MV-4-11 (cell line): ENCODE measurements around the gene SYNRG.

Experiments used
- DNase-seq: peaks from one replicate; lab custom pipeline; 2025; lab: John Stamatoyannopoulos, UW

Gene SYNRG

DNA sequence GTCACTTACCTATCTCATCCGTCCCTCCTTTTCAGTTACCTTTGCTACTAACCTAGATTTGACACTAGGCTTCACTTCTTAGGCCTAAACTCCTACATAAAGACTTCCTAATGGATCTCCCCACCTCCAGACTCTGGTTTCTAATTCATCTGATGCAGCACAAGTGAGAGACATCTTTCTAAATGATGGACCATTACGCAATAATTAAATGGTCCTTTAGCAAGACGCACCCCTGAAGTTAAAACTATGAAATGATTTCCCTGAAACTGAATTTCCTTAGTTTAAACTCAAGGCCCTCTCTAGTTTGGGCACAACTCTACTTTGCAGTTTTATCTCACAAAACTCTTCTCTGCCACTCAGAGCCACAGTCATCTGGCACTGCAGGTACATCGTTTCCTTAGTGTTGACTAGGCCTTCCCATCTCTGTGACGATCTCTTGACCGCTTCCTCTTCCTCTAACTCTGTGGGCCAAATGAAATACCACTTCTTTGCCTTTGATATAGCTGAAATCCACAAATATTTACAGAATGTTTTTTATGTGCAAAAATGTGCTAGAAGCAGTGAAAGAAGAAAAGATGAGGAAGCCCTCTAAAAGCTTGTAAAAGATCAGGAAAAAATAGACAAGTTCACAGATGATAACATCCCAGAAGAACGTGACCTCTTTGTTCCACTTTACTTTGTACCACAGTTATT, 3.3 kb downstream of the SYNRG start:
- peak; percentile 65 for DNase-seq

DNA sequence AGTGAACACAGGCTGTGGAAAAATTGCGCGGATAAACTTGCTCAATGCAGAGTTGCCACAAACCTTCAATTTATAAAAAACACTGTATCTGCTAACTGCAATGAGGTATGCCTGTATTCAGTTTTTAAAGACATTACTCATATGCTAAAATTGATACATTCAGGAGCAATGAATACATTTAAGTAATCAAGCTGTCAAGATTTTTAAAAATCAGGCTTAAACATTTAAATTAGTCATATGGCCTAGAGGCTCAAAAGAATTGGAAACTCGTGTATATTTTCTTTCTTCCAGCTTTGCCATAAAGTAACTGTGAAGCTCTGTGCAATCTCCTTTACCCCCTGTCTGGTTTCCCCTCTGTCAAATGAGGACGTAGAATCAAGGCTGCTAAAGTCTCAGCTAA, 4.1 kb downstream of the SYNRG start:
- no peak for DNase-seq

DNA sequence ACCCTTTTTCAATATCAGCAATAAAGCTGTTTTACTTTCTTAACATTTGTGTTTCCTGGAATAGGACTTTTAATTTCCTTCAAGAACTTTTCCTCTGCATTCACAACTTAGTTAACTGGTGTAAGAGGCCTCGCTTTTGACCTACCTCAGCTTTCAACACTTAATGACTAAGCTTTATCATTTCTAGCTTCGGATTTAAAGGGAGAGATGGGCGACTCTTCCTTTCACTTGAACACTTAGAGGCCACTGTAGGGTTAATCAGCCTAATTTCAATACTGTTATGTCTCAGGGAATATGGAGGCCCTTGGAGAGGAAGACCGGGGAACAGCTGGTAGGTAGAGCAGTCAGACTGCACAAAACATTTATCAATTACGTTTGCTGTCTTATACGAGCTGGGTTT, 4.7 kb downstream of the SYNRG start:
- no peak for DNase-seq

DNA sequence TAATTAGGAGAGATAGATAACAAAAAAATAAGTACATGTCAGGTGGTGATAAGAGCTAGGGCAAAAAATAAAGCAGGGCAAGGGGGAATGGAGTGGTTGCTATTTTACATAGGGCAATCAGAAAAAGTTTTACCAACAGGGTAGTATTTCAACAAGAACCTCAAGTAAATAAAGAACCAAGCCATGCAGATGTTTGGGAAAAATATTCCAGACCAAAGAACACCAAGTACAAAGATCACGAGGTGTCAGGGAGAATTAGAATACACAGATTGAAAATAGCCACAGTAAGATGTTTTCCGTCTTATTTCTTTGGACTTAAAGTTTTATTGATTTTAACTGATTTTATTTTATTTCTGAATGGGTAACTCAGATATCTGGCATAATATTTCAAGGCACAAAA, 11.1 kb downstream of the SYNRG start:
- DNase-seq: no peak

DNA sequence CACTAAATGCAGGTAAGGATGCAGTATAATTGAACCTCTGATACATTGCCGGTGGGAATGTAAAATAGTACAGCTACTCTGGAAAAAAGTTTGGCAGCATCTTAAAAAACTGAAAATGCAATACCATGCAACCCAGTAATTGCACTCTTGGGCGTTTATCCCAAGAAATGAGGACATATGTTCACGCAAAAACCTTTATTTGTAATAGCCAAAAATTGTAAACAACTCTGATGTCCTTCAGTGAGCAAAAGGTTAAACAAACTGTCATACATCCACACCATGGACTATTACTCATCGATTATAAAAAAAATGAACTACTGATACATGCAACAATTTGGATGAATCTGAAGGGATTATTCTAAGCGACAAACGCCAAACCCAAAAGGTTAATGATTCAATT, 16.9 kb downstream of the SYNRG start:
- DNase-seq: no peak

DNA sequence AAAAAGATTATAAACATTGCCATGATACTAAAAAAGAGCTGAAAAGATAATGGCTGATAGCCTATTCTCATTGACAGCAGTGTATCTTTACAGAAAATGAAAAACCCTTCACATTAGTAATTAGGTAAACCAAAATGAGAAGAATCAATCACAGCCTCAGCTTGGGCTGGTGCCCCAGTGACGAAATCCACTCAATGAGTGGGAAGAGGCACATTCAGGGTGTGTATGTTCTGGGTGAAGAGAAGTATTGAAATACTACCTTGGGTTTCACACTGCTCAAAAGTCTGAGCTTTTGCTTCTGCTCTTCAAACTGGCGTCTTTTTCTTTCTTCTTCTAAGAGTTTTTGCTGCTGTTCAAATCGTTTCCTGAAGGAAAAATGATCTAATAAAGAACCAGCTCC, 24.2 kb downstream of the SYNRG start:
- DNase-seq: no peak

DNA sequence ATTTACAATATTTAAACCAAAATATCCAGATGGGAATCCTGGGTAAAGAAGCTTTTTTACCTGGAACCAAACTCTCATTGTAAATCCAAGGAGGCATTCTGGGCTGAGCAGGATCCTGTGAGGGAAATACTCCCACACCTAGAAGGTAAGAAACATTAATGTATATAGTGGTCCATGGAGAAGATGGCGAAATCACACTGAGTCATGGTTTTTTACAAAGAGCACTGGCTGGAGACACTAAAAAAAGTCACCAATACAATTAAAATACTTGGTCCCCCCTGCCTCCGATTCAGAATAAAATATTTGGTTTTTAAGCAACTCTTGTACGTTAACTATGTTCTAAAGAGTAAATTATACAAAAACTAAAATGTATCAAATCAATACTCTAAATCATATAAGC, 32.9 kb downstream of the SYNRG start:
- DNase-seq: no peak

DNA sequence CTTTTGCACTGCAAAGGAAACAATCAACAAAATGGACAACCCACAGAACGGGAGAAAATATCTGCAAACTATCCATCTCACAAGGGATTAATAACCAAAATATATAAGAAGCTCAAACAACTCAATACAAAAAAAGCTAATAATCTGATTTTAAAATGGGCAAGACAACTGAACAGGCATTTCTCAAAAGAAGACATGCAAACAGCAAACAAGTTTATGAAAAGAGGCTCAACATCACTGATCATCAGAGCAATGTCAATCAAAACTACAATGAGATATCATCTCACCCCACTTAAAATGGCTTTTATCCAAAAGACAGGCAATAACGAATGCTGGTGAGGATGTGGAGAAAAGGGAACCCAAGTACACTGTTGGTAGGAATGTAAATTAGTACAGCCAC, 34.8 kb downstream of the SYNRG start:
- DNase-seq: no peak

DNA sequence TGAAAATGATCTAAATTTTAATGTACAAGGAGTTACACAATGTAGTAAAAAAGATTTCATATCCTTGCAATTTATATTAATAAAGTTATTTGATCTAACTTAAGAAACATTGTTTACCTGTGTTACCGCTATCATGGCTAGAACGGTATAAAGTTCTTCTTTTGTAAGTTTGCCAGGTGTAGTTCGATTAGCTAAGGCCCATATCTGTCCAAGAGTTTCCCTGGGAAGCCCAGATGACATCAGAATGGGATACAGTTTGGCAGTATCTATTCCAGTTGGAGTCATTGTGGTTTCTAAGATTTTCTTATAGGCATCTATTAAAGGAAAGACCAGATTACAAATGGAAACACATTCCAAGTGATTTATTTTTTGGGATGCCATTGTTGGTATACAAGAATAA, 37.5 kb downstream of the SYNRG start:
- no peak for DNase-seq

DNA sequence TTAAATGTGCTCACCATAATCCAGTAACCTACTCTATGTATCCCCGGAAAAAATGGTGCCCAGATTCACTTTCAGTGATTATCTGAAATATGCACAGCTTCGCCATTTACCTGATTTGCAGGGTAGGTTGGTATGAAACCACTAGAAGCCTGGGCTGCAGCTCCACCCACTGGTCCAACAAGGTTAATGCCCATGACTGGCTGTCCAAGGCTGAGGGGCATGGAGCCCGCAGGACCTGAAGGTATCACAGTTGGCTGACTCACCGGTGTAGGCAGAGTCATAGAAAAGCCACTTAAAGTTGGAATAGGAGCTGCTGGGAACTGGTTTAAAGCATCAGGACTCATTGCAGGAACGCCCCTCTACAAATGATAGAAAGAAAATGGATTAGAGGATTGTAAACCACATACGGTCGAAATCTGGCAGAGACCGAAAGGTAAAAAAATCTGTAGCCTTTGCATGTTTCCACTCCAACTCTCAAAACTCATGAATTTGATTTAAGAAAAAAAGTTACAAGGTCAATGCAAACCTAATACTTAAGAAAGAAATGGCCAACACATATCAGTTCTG, 38.6 kb downstream of the SYNRG start:
- peak; percentile 7 for DNase-seq

DNA sequence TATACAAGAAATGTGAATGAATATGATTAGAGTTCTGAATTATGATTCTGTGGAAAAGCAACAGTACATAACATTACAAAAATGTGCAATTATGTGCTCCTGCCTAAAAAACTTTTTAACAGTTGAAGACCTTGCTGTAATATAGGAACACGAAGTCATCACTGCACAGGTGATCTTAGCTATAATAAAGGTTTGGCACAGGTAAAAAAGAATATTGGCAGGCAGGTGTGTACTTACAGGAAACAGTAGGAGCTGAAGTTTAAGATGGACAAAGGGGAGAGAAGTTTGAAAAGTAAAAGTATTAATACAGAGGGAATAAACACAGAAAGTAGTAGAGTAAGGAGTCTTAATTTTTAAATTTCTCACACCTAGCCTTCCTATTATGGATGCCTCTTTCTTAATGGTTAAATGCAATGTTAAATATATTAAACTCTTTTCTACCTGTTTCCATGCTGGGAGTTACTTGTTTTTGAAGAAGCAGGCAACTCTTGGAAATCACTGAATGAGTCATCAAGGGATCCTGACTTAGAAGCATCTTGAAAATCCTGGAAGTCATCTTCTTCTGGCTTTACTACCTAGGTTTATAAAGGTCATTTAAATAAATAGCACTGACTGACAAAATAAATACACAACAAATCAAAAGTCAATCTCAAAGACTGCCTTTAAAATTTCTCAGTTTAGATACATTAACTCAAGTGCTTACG, 40.7 kb downstream of the SYNRG start:
- no peak for DNase-seq

DNA sequence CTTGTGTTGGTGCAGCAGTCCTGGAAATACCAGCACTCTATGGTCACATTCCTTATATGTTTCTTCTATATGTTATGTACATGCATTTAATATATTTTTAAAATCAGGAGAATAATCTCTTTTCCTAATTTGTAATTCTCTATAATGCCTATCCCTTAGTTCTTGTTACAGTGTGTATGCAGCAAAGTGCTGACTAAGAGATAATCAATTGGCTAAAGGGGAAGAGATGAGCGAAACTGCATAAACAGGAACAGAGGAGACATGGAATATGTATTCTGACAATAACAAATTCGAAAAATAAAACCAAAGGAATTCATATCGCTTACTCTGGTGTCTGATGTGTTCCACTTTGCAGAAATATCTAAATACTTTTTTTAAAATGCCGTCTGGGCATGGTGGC, 41.7 kb downstream of the SYNRG start:
- DNase-seq: no peak

DNA sequence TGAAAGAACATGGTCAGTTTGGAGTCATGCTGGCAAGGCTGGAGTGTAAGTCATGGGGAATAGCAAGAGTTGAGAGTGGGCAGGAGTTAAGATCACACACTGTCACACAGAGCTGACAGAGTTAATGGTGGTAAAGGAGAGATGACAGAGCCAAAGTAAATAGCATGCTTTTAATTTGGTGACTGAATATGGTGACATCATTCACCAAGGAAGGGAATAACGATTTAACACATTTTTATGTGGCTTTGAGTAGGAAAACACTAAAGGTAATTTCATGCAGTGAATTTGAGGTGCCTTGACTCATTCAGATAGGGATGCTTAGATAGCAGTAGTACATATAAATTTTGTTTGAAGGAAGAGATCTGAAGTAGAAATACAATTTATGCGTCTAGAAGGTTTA, 42.1 kb downstream of the SYNRG start:
- DNase-seq: no peak

DNA sequence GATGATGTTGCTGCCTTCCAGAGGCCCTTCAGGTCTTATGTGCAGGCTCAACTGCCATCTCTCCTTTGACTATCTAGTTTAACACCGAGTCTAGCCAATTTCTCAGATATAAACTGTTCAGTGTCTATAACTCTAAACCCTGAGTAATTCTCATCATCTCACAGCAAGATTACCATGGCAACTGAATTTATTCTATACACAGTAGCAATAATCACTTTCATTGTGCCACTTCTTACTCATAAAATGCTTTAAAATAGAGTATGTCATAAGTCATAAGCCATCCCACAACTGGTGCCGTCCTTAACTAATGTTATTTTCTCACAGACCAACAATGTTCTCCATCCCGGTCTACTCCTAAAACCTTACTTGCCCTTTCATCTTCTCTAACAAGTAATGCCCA, 45.0 kb downstream of the SYNRG start:
- DNase-seq: no peak

DNA sequence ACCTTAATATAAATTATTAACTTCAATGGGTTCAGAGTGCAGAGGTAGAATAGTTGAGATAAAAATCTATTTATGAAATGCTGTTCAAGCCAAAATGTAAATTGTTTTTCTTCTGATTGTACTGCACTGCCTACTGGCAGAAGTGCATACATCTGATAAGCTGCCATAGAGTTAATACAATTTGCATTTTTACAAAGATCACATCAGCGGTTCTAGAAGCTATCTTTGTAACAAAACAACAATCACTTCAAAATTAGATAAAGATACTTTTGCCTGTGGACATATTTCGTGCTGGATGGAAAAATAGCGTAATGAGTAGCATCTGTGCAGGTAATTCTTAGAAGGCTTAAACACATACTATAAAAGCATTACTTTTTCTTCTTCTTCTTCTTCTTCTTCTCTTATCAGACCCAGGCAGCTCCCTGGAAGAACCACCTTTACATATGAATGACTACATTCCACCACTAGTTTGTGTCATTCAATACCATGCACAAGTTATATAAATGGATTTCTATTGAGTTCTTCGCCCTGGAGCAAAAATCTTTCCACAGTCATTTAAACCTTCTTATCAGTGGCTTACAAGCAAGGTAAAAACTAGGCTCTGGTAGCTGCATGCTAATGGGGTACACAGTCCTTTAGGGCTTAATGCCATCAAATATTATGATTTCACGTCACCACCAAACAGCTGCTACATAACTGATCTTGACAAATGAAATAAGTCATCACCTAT, 47.0 kb downstream of the SYNRG start:
- DNase-seq: no peak

DNA sequence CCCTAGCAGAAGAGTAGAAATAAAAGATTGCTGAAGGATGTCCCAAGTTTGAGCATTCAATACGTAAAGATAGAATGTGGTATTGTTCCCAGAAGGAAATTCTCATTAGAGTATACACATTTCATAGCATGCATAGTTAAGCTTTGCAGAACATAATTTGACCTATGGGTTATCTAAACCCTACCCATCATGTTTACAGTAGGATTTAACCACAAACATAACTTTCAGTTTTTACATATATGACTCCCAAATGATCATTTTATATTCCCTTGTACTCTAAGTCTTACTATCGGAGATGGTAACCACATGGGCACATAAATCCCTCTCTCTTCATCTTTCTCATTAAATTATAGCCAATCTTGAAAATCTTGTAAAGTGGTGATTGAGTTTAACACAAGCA, 50.9 kb downstream of the SYNRG start:
- DNase-seq: no peak

DNA sequence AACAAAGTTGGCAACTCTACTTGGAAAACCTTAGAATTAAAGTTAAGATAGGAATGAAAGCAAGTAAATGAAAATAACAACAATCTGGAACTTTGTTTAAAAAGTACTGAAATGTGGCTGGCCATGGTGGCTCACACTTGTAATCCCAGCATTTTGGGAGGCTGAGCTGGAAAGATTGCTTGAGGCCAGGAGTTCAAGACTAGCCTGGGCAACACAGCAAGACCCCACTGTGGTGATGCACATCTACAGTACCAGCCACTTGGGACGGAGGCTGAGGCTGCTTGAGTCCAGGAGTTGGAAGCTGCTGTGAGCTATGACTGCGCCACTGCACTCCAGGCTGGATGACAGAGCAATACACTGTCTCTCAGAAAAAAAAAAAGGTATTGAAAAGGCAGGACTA, 51.7 kb downstream of the SYNRG start:
- DNase-seq: no peak

DNA sequence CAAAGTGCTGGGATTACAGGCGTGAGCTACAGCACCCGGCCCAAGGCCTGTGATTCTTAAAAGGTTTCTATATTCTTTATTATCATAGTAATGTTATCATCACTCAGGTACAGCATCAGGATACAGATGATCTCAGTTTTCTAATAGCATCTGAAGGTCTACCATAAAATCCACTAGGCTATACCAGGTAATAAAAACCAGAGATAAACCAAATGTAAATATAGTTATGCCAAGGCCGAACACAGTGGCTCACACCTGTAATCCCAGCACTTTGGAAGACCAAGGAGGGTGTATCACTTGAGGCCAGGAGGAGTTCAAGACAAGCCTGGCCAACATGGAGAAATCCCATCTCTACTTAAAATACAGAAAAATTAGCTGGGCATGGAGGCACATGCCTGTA, 53.8 kb downstream of the SYNRG start:
- DNase-seq: no peak

DNA sequence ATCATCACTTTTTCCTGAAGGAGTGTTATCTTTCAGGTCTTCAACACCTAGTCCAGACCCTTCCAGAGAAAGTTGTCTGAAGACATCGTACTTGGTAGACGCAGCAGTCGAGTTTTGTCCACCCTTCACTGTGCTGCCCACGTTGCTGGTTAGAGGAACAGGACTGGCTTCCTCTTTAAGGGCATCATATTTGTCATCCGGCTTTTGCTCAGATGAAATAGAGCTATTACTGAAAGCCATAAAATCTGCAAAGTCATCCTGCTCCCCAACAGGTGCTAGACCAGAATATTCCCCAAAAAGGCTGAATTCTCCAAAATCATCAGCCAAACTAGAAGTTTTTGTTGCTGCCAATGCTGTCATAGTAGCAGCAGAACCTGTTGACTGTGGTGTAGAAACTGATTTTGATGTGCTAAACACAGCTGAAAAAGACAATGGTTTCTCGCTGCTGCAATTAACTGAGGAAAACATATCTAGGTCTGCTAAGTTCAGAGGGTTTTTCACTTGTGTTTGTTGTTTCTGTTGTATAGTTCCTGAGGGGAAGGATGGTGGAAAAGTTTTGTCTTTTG, 55.7 kb downstream of the SYNRG start:
- DNase-seq: no peak

DNA sequence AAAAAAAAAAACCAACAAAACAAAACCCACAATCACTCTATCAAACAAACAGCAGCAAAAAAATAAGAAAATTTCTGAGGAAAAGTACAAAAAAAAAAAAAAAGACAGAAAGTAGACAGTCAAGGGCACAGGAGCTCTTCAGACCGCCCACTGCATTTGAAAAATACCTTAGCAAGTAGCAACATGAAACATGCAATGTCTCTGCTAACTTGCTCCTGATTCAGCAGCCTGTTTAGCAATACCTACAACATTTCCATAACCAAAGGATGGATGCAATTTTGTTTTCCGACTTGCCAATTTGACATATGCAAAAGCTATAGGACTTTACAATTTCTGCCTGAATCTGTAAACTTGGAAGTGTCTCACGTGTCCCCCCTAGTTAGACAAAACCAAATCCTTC, 57.4 kb downstream of the SYNRG start:
- DNase-seq: no peak

DNA sequence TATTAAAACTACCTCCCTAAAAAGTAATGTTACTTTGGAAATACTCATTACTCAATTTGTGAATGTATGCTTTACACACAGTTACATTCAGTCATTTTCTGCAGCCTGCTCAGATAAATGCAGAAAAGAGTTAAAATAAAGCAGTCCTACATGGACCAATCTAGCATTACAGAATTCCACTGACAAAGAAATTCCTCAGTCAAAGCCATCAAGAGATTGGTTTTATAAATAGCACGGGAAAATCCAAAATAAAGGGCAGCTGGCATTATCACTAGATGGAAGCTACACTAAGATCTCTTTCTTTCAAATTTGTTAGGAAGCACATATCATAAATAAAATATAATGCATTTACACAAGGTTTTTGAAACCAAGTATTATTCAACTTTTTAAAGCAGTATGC, 61.2 kb downstream of the SYNRG start:
- no peak for DNase-seq

DNA sequence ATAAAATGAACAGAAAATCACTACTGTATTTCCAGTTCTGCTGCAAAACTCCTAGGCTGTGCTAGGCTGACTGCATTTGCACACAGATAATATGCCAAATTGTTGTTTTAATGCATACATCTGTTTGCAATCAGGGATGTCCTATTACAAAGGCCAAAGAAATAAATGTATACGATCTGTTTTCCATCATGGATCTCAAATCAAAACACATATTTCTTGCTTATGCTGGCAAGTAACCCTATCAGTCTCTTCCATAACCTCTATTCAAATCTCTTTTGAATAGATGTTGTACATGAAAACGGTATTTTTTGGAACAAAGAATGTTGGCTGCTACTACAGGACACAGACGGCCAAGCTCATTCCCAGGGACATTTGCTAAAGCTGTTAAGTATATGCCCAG, 62.9 kb downstream of the SYNRG start:
- DNase-seq: no peak

DNA sequence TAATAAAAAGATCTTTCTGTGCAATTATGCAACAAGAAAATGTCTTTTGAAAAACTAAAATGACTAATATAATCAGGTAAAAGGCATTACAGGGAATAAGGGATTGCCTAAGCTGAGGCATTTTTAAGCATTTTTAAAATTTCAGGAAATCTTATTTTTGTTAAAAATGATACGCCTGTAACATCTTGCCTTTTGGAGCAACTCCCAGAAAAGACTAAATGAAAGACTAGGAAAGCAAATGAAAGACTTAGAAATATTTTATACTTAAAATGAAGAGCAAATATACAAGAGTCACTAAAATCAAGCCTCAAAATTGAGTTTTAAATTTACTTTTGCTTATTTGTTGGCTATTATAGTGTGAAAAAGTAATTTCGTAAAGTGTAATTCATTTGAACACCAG, 63.7 kb downstream of the SYNRG start:
- DNase-seq: no peak
